ENCODE results near the gene GHITM. TPM values are rescaled to one million over a fixed set of nuclear protein-coding genes. Genes with fewer than 3 reads are reported as not detected.
"Not testable (repeated sequence)": the region's sequence is repeated elsewhere in the genome, so short reads cannot be mapped to it uniquely, and the experiment has no call there.

The GHITM gene
- total RNA-seq, 2 donors from 2014 or later, result 122 to 143 TPM

- intact Hi-C loops (cut with DNase I), result no loop called here
- no peaks in the 10 kb centered on the region for H3K27me3 ChIP-seq (replicated peaks; ENCODE audit: insufficient read depth)
- no peaks in the 10 kb centered on the region for H3K36me3 ChIP-seq
- no peaks in the 10 kb centered on the region for H3K9me3 ChIP-seq
- DNase-seq (ENCODE audit: low spot score), result no peak
- 50% methylated on average over 6 of the region's 6 CpGs for WGBS
- no peak for TF ChIP-seq CTCF (IDR thresholded peaks at IDR 0.05)
- H3K4me1 ChIP-seq (replicated peaks), result no peaks in the 10 kb centered on the region
- no peak overlapping the region for H3K4me3 ChIP-seq
- no peak overlapping the region for H3K27ac ChIP-seq
These were observed 21.5 kb downstream of the GHITM start for GRCh38 chr10:84160663-84161362.

- Histone ChIP-seq H3K36me3 (no peaks in the 10 kb centered on the region), H3K9me3 (no peaks in the 10 kb centered on the region), H3K4me1 (replicated peaks) (no peaks in the 10 kb centered on the region), H3K4me3 (no peak overlapping the region), H3K27me3 (replicated peaks; ENCODE audit: insufficient read depth) (no peaks in the 10 kb centered on the region), H3K27ac (no peak overlapping the region)
- 21% methylated on average over 2 of the region's 2 CpGs for WGBS
- intact Hi-C loops (cut with DNase I), result no loop called here
- no peak for TF ChIP-seq POLR2AphosphoS5 (IDR thresholded peaks at IDR 0.05)
- no peak for TF ChIP-seq POLR2A (IDR thresholded peaks at IDR 0.05)
- TF ChIP-seq CTCF (IDR thresholded peaks at IDR 0.05), result no peak
- no peak for DNase-seq (ENCODE audit: low spot score)
These were observed 24.7 kb downstream of the GHITM start for GRCh38 chr10:84163996-84164395.

GRCh38 chr10:84164442-84164841 is 25.1 kb downstream of the GHITM start:
- TF ChIP-seq POLR2A (IDR thresholded peaks at IDR 0.05), result no peak
- TF ChIP-seq CTCF (IDR thresholded peaks at IDR 0.05), result no peak
- no peak for TF ChIP-seq POLR2AphosphoS5 (IDR thresholded peaks at IDR 0.05)
- H3K36me3 ChIP-seq, result no peaks in the 10 kb centered on the region
- no peaks in the 10 kb centered on the region for H3K9me3 ChIP-seq
- H3K27me3 ChIP-seq (replicated peaks; ENCODE audit: insufficient read depth), result no peaks in the 10 kb centered on the region
- no peak overlapping the region for H3K27ac ChIP-seq
- no peak for DNase-seq (ENCODE audit: low spot score)
- H3K4me3 ChIP-seq, result no peak overlapping the region
- intact Hi-C loops (cut with DNase I), result no loop called here
- H3K4me1 ChIP-seq (replicated peaks), result no peaks in the 10 kb centered on the region
- 39% methylated on average over 2 of the region's 2 CpGs for WGBS

GRCh38 chr10:84166620-84167288 is 27.4 kb downstream of the GHITM start:
- TF ChIP-seq POLR2A (IDR thresholded peaks at IDR 0.05) (no peak), POLR2AphosphoS5 (IDR thresholded peaks at IDR 0.05) (no peak), CTCF (IDR thresholded peaks at IDR 0.05) (no peak)
- 98% methylated on average over 4 of the region's 4 CpGs for WGBS
- Histone ChIP-seq H3K27ac (no peak overlapping the region), H3K36me3 (no peaks in the 10 kb centered on the region), H3K27me3 (replicated peaks; ENCODE audit: insufficient read depth) (no peaks in the 10 kb centered on the region), H3K9me3 (no peaks in the 10 kb centered on the region), H3K4me1 (replicated peaks) (no peaks in the 10 kb centered on the region), H3K4me3 (no peak overlapping the region)
- intact Hi-C loops (cut with DNase I), result no loop called here
- no peak for DNase-seq (ENCODE audit: low spot score)

- H3K27me3 ChIP-seq (replicated peaks; ENCODE audit: insufficient read depth); H3K4me1 ChIP-seq (replicated peaks); DNase-seq (ENCODE audit: low spot score); H3K9me3 ChIP-seq; H3K4me3 ChIP-seq; H3K27ac ChIP-seq; intact Hi-C loops (cut with DNase I); H3K36me3 ChIP-seq: not testable (repeated sequence)
- 87% methylated on average over 2 of the region's 2 CpGs for WGBS
These were observed 28.0 kb downstream of the GHITM start for GRCh38 chr10:84167289-84167653.

- H3K4me3 ChIP-seq; intact Hi-C loops (cut with DNase I): not testable (repeated sequence)
These were observed 29.1 kb downstream of the GHITM start for GRCh38 chr10:84168382-84168781.

GRCh38 chr10:84171237-84171636 is 31.9 kb downstream of the GHITM start:
- peak overlapping the region; percentile 60 for H3K27ac ChIP-seq
- 53% methylated on average over 2 of the region's 2 CpGs for WGBS
- H3K9me3 ChIP-seq; intact Hi-C loops (cut with DNase I); H3K36me3 ChIP-seq; H3K27me3 ChIP-seq (replicated peaks; ENCODE audit: insufficient read depth); H3K4me3 ChIP-seq; DNase-seq (ENCODE audit: low spot score); H3K4me1 ChIP-seq (replicated peaks): not testable (repeated sequence)

More at GRCh38 chr10:84168382-84168781, 29.1 kb downstream of the GHITM start:
- H3K27me3 ChIP-seq (replicated peaks; ENCODE audit: insufficient read depth); DNase-seq (ENCODE audit: low spot score); H3K36me3 ChIP-seq; H3K27ac ChIP-seq; H3K4me1 ChIP-seq (replicated peaks); H3K9me3 ChIP-seq: not testable (repeated sequence)
- 97% methylated on average over 10 of the region's 10 CpGs for WGBS

- H3K9me3 ChIP-seq; H3K36me3 ChIP-seq; H3K4me3 ChIP-seq; H3K27me3 ChIP-seq (replicated peaks; ENCODE audit: insufficient read depth); intact Hi-C loops (cut with DNase I); DNase-seq (ENCODE audit: low spot score); H3K4me1 ChIP-seq (replicated peaks): not testable (repeated sequence)
- 61% methylated on average over 21 of the region's 21 CpGs for WGBS
- peak overlapping the region; percentile 60 for H3K27ac ChIP-seq
These were observed 32.6 kb downstream of the GHITM start for GRCh38 chr10:84171700-84172466.

All from prostate gland (tissue), 2 donors.